H9 (cell line): ENCODE measurements around the gene ACTL8. TPM values are rescaled to one million over a fixed set of nuclear protein-coding genes. Genes with fewer than 3 reads are reported as not detected.

Source experiments
- DNase-seq: peaks from one replicate; pipeline ENCODE4 v3.0.0-alpha.2; 2017
- H2AFZ ChIP-seq: one replicate; pipeline ENCODE4 v1.6.1; 2013; ENCODE audit warnings: mild to moderate bottlenecking, low read length, control low read depth, moderate library complexity
- H2AK5ac ChIP-seq: 2 replicates; pipeline ENCODE4 v1.6.1; 2013; ENCODE audit warnings: low read length, control low read depth, mixed read lengths; ENCODE audit not compliant: insufficient read length
- H2BK120ac ChIP-seq: one replicate; pipeline ENCODE4 v1.6.1; 2013; ENCODE audit warnings: low read depth, mild to moderate bottlenecking, low read length, control low read depth, inconsistent platforms; ENCODE audit not compliant: poor library complexity, severe bottlenecking
- H2BK12ac ChIP-seq: 2 replicates; pipeline ENCODE4 v1.6.1; 2013; ENCODE audit warnings: low read length, control low read depth, mixed read lengths, low read depth; ENCODE audit not compliant: insufficient read length
- H2BK15ac ChIP-seq: 2 replicates; pipeline ENCODE4 v1.6.1; 2013; ENCODE audit warnings: low read depth, low read length, control low read depth
- H2BK20ac ChIP-seq: one replicate; pipeline ENCODE4 v1.6.1; 2013; ENCODE audit warnings: low read depth, mild to moderate bottlenecking, low read length, control low read depth, inconsistent platforms; ENCODE audit not compliant: poor library complexity, severe bottlenecking
- H2BK5ac ChIP-seq: 2 replicates; pipeline ENCODE4 v1.6.1; 2013; ENCODE audit warnings: low read length, control low read depth, mixed read lengths; ENCODE audit not compliant: insufficient read length
- H3K14ac ChIP-seq: 2 replicates; pipeline ENCODE4 v1.6.1; 2013; ENCODE audit warnings: low read length, control low read depth; ENCODE audit not compliant: insufficient read depth
- H3K18ac ChIP-seq: 2 replicates; pipeline ENCODE4 v1.6.1; 2013; ENCODE audit warnings: low read depth, mild to moderate bottlenecking, mixed read lengths, low read length, control low read depth; ENCODE audit not compliant: insufficient read length
- H3K23ac ChIP-seq: 2 replicates; pipeline ENCODE4 v1.6.1; 2013; ENCODE audit warnings: low read length, control low read depth, mixed read lengths, low read depth; ENCODE audit not compliant: insufficient read length
- H3K23me2 ChIP-seq: 2 replicates; pipeline ENCODE4 v1.6.1; 2013; ENCODE audit warnings: low read depth, mild to moderate bottlenecking, mixed read lengths, low read length, control low read depth; ENCODE audit not compliant: insufficient read length, poor library complexity, severe bottlenecking
- H3K27ac ChIP-seq: 2 replicates; pipeline ENCODE4 v1.5.1; 2013; ENCODE audit warnings: low read length, control low read depth, mixed read lengths, low read depth; ENCODE audit not compliant: insufficient read length
- H3K27me3 ChIP-seq: 2 replicates; pipeline ENCODE4 v1.6.1; 2013; ENCODE audit warnings: low read length, control low read depth, inconsistent platforms; ENCODE audit not compliant: insufficient read depth
- H3K4ac ChIP-seq: 2 replicates; pipeline ENCODE4 v1.6.1; 2013; ENCODE audit warnings: low read depth, mild to moderate bottlenecking, control low read depth, inconsistent platforms, low read length, moderate library complexity
- H3K4me1 ChIP-seq: 2 replicates; pipeline ENCODE4 v1.6.1; 2013; ENCODE audit warnings: low read length, control low read depth, inconsistent platforms; ENCODE audit not compliant: insufficient read depth
- H3K4me2 ChIP-seq: 2 replicates; pipeline ENCODE4 v1.6.1; 2013; ENCODE audit warnings: low read length, control low read depth, mixed read lengths; ENCODE audit not compliant: insufficient read length, insufficient read depth
- H3K56ac ChIP-seq: 2 replicates; pipeline ENCODE4 v1.6.1; 2013; ENCODE audit warnings: low read depth, mild to moderate bottlenecking, mixed read lengths, low read length, control low read depth; ENCODE audit not compliant: insufficient read length
- H3K79me1 ChIP-seq: 2 replicates; pipeline ENCODE4 v1.6.1; 2013; ENCODE audit warnings: low read depth, mild to moderate bottlenecking, moderate library complexity, low read length, control low read depth, inconsistent platforms; ENCODE audit not compliant: insufficient read depth, poor library complexity, severe bottlenecking
- H3K79me2 ChIP-seq: 2 replicates; pipeline ENCODE4 v1.6.1; 2013; ENCODE audit warnings: low read length, control low read depth, inconsistent platforms; ENCODE audit not compliant: insufficient read depth
- H3K9ac ChIP-seq: 2 replicates; pipeline ENCODE4 v1.6.1; 2013; ENCODE audit warnings: low read length, control low read depth, mixed read lengths; ENCODE audit not compliant: insufficient read length; ENCODE audit errors: extremely low read depth
- H3K9me3 ChIP-seq: one replicate; pipeline ENCODE4 v1.6.1; 2013; ENCODE audit warnings: low read depth, low read length, inconsistent platforms; ENCODE audit not compliant: control insufficient read depth
- H3T11ph ChIP-seq: one replicate; pipeline ENCODE4 v1.6.1; 2013; ENCODE audit warnings: mild to moderate bottlenecking, low read length, control low read depth, inconsistent platforms
- H4K20me1 ChIP-seq: one replicate; pipeline ENCODE4 v1.6.1; 2013; ENCODE audit not compliant: control insufficient read depth, insufficient read length, insufficient read depth
- H4K5ac ChIP-seq: 2 replicates; pipeline ENCODE4 v1.6.1; 2013; ENCODE audit warnings: low read depth, mild to moderate bottlenecking, mixed read lengths, low read length, control low read depth; ENCODE audit not compliant: insufficient read length
- H4K8ac ChIP-seq: replicated peaks from 2 replicates; pipeline ENCODE4 v1.6.1; 2013; ENCODE audit warnings: low read length, control low read depth, mixed read lengths, low read depth; ENCODE audit not compliant: insufficient read length
- H4K91ac ChIP-seq: 2 replicates; pipeline ENCODE4 v1.6.1; 2013; ENCODE audit warnings: low read depth, mild to moderate bottlenecking, moderate library complexity, mixed read lengths, low read length, control low read depth; ENCODE audit not compliant: insufficient read length
- H3K27ac Mint-ChIP-seq, 3 experiments: 2 replicates in 2 of 3; 3 replicates in 1 of 3; pipeline ENCODE4 v1.8.0; 2020 to 2021; ENCODE audit warnings: mixed read lengths in 3 of 3, mild to moderate bottlenecking in 1 of 3, moderate library complexity in 1 of 3
- H3K27me3 Mint-ChIP-seq: 2 replicates; pipeline ENCODE4 v1.8.0; 2021; ENCODE audit warnings: low read depth, mild to moderate bottlenecking, moderate library complexity, mixed read lengths
- H3K36me3 Mint-ChIP-seq, 3 experiments: 2 replicates in 2 of 3; 3 replicates in 1 of 3; pipeline ENCODE4 v1.8.0; 2020 to 2021; ENCODE audit warnings: low read depth in 3 of 3, mixed read lengths in 3 of 3; ENCODE audit not compliant: insufficient read depth in 1 of 3
- H3K4me1 Mint-ChIP-seq, 2 experiments: 2 replicates each; pipeline ENCODE4 v1.8.0; 2020; ENCODE audit warnings: mixed read lengths in 2 of 2
- H3K4me3 Mint-ChIP-seq, 2 experiments: 2 replicates in 1 of 2; 3 replicates in 1 of 2; pipeline ENCODE4 v1.8.0; 2020 to 2021; ENCODE audit warnings: mild to moderate bottlenecking in 2 of 2, mixed read lengths in 2 of 2, moderate library complexity in 1 of 2
- H3K9me3 Mint-ChIP-seq, 2 experiments: 2 replicates in 1 of 2; 3 replicates in 1 of 2; pipeline ENCODE4 v1.8.0; 2020; ENCODE audit warnings: mild to moderate bottlenecking in 2 of 2, mixed read lengths in 2 of 2, moderate library complexity in 1 of 2
- CTCF ChIP-seq: fragments of 200-600 bp; sonication (generic); conservative IDR thresholded peaks from 3 replicates; pipeline ENCODE4 v1.8.0; 2021; ENCODE audit warnings: antibody characterized with exemption, mild to moderate bottlenecking
- WGBS: extraction: QIAGEN DNeasy Blood & Tissue Kit; methylation state at CpG from one replicate; pipeline ENCODE4 v1.1.7; 2013; ENCODE audit warnings: missing lambda C conversion rate, low lambda C conversion rate, mixed read lengths; ENCODE audit not compliant: insufficient read length; ENCODE audit errors: extremely low coverage; 5-methylcytosine and 5-hydroxymethylcytosine counted together
- total RNA-seq: library from RNA; stranded (reverse); gene quantifications from 2 replicates; pipeline ENCODE4 v1.2.1, GENCODE V29; 2021

Gene ACTL8
- total RNA-seq, 1 experiment from 2014 or later = not detected

- Mint-ChIP-seq H3K9me3 (0 out of 5 replicates have a peak, but pooled peaks cover 0 to 3% of the 10 kb centered on the region in 2 experiments), H3K4me1 (peaks cover 0 to 4% of the 10 kb centered on the region in 2 experiments; a peak in 2 of 4 replicates), H3K36me3 (no peaks in the 10 kb centered on the region), H3K4me3 (no peak overlapping the region), H3K27me3 (peaks cover 10% of the 10 kb centered on the region), H3K27ac (no peak overlapping the region)
- Histone ChIP-seq H3K14ac (no peak overlapping the region), H3K79me2 (no peaks in the 10 kb centered on the region), H3K23ac (no peak overlapping the region), H4K8ac (no peak overlapping the region), H4K20me1 (no peaks in the 10 kb centered on the region), H4K91ac (no peak overlapping the region), H3K9me3 (no peaks in the 10 kb centered on the region), H3K4me2 (no peak overlapping the region), H2BK15ac (no peak overlapping the region), H3K27me3 (no peaks in the 10 kb centered on the region), H2BK20ac (no peak overlapping the region), H4K5ac (no peak overlapping the region), H3K18ac (no peak overlapping the region), H2AK5ac (no peak overlapping the region), H2BK12ac (no peak overlapping the region), H2BK120ac (no peak overlapping the region), H3K9ac (no peak overlapping the region), H3K4me1 (no peaks in the 10 kb centered on the region), H3K4ac (no peak overlapping the region), H3K79me1 (no peaks in the 10 kb centered on the region), H3K56ac (no peak overlapping the region), H3K23me2 (no peaks in the 10 kb centered on the region), H3T11ph (no peak overlapping the region), H2AFZ (no peak overlapping the region), H3K27ac (no peak overlapping the region), H2BK5ac (no peak overlapping the region)
- no CpG with 5 or more reads among the region's 7 CpGs for WGBS
- TF ChIP-seq CTCF = no peak
- DNase-seq = no peak
Observed at GRCh38 chr1:17802945-17803344, 47.8 kb downstream of the ACTL8 start.
